HepG2 (cell line): Measurements from ENCODE around the gene MSI2. TPM values are rescaled to one million over a fixed set of nuclear protein-coding genes. Genes with fewer than 3 reads are reported as not detected.
A peak's percentile ranks its signal among the peaks of the same experiment; 100 is the strongest.

Experiments
- CENPX ChIP-seq: sonication (generic); formaldehyde crosslinking; IDR thresholded peaks from 2 replicates; pipeline ENCODE4 v1.9.0; 2021; ENCODE audit warnings: mild to moderate bottlenecking, missing genetic modification reagents, moderate library complexity
- DMAP1 ChIP-seq: IDR thresholded peaks from 2 replicates; pipeline ENCODE4 v1.6.1; 2016
- DNMT1 ChIP-seq: sonication (generic); formaldehyde crosslinking; IDR thresholded peaks from 2 replicates; pipeline ENCODE4 v1.5.1; 2020; ENCODE audit warnings: mild to moderate bottlenecking, missing genetic modification reagents
- EHMT2 ChIP-seq: fragments of 200-600 bp; sonication (generic); IDR thresholded peaks from 2 replicates; pipeline ENCODE4 v1.7.0; 2017; ENCODE audit warnings: antibody characterized with exemption, low read depth, low read length, borderline replicate concordance
- FOXJ3 ChIP-seq: sonication (generic); formaldehyde crosslinking; IDR thresholded peaks from 2 replicates; pipeline ENCODE4 v1.4.0; 2020; ENCODE audit warnings: missing genetic modification reagents, mild to moderate bottlenecking, borderline replicate concordance
- MAFK ChIP-seq, 2 experiments: IDR thresholded peaks in 1 of 2; conservative IDR thresholded peaks in 1 of 2; 2 replicates each; pipeline ENCODE4 v1.6.1; 2011; ENCODE audit warnings: improper control_type of control experiment in 2 of 2, low read length in 2 of 2
- MTA1 ChIP-seq: sonication (generic); formaldehyde crosslinking; IDR thresholded peaks from 2 replicates; pipeline ENCODE4 v1.4.0; 2020; ENCODE audit warnings: missing genetic modification reagents, mild to moderate bottlenecking, borderline replicate concordance
- PHF5A ChIP-seq: IDR thresholded peaks from one replicate; pipeline ENCODE4 v1.6.1; 2018; ENCODE audit warnings: low read depth, missing genetic modification reagents; ENCODE audit not compliant: unreplicated experiment
- PLRG1 ChIP-seq: fragments of 450-650 bp; conservative IDR thresholded peaks from 2 replicates; pipeline ENCODE4 v1.6.1; 2016
- SRF ChIP-seq: IDR thresholded peaks from 2 replicates; pipeline ENCODE4 v1.6.1; 2011; ENCODE audit warnings: mild to moderate bottlenecking, low read depth, low read length, moderate library complexity
- ZFYVE20 ChIP-seq: sonication (generic); formaldehyde crosslinking; IDR thresholded peaks from 2 replicates; pipeline ENCODE4 v1.8.0; 2023; ENCODE audit warnings: low read depth, mild to moderate bottlenecking, moderate library complexity, missing genetic modification reagents, borderline replicate concordance
- ZMAT3 ChIP-seq: sonication (generic); formaldehyde crosslinking; conservative IDR thresholded peaks from 2 replicates; pipeline ENCODE4 v1.7.0; 2021; ENCODE audit warnings: missing genetic modification reagents
- ZNF138 ChIP-seq: sonication (generic); formaldehyde crosslinking; IDR thresholded peaks from 2 replicates; pipeline ENCODE4 v1.5.0; 2020; ENCODE audit warnings: mild to moderate bottlenecking, low read depth, missing genetic modification reagents
- ZNF207 ChIP-seq: fragments of 450-650 bp; IDR thresholded peaks from 2 replicates; pipeline ENCODE4 v1.6.1; 2016; ENCODE audit warnings: antibody characterized with exemption, borderline replicate concordance
- ZNF672 ChIP-seq: sonication (generic); formaldehyde crosslinking; IDR thresholded peaks from 2 replicates; pipeline ENCODE4 v1.8.1; 2022; ENCODE audit warnings: missing genetic modification reagents
- ZNF850 ChIP-seq: sonication (generic); formaldehyde crosslinking; conservative IDR thresholded peaks from 2 replicates; pipeline ENCODE4 v1.9.0; 2021; ENCODE audit warnings: mild to moderate bottlenecking, missing genetic modification reagents
- polyA plus RNA-seq, 8 experiments: library from polyadenylated mRNA; depleted of rRNA in 3 of 8; stranded (reverse) in 7 of 8; unstranded in 1 of 8; fragments of >200 nt; fragmentation: Illumina TruSeq in 4 of 8; extraction: Trizol in 4 of 8; gene quantifications; 2 replicates each; pipeline versions ENCODE4 v1.2.1 to v1.2.3, GENCODE V29; 2011 to 2016; ENCODE audit warnings: low read depth in 4 of 8, missing spikeins in 1 of 8, mixed read lengths in 1 of 8; ENCODE audit not compliant: insufficient read depth in 1 of 8
- total RNA-seq, 5 experiments: library from RNA; depleted of rRNA; stranded (reverse); fragments of >200 nt; fragmentation: Illumina TruSeq; extraction: Trizol; gene quantifications; 2 replicates each; pipeline ENCODE4 v1.2.3, GENCODE V29; 2016; ENCODE audit warnings: low read depth in 1 of 5
- TF ChIP-seq, protein P1 (sequence below): sonication (generic); formaldehyde crosslinking; conservative IDR thresholded peaks from 2 replicates; pipeline ENCODE4 v1.4.0; 2020; ENCODE audit warnings: mild to moderate bottlenecking, missing genetic modification reagents, moderate library complexity
- TF ChIP-seq, protein P2 (sequence below): sonication (generic); formaldehyde crosslinking; IDR thresholded peaks from 2 replicates; pipeline ENCODE4 v1.5.0; 2020; ENCODE audit warnings: missing genetic modification reagents
- TF ChIP-seq, protein P3 (sequence below): sonication (generic); formaldehyde crosslinking; IDR thresholded peaks from 2 replicates; pipeline ENCODE4 v1.8.0; 2022; ENCODE audit warnings: missing genetic modification reagents, mild to moderate bottlenecking, borderline replicate concordance
- TF ChIP-seq, protein P4 (sequence below): sonication (generic); formaldehyde crosslinking; IDR thresholded peaks from 2 replicates; pipeline ENCODE4 v1.5.1; 2020; ENCODE audit warnings: mild to moderate bottlenecking, missing genetic modification reagents, moderate library complexity

MSI2 gene
- total and polyA plus RNA-seq, 2 of the 13 experiments (the other 11 are each of a cell fraction or from before 2014, with no cell fraction given) = 77.5 to 78.4 TPM

DNA sequence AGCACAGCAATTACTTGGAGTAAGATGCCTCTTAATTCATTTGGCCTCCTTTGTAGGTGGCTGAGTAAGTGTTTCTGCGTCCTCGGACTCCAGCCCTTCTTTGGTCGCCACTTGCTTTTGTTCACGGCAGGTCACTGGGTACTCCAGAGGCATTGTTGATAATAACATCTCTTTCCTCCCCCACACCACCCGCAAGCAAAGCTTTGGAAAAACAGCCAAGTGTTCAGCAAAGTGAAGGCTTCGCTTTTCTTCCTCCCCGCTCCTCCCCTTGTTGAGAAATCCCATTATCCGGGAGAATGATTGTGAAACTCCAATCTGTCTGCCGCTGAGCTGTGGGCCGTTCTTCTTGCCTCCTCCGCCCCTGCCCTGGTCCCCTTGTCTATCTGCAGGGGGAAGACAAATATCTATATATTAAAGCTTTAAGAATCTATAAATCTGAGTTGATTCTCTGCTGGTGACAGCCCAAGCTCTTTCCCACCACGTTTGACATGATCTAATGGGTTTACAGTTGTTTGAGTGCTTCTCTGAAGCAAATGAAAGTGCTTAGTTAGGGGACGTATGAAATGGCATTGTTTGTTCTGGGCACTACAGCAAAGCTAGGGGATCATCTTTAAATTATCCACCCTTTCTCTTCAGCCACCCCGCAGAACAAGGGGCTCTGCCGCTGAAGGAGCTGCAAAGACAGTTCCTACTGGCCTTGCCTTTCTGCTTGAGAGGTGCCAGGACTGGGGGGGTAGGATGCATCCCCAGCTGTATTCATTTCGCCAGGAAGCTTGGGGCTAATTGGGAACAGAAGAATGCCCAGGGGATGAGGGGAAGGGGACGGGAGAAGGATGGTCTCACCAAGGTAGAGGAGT, 321.7 kb downstream of the MSI2 start (continued):
- TF ChIP-seq, protein P1, sequence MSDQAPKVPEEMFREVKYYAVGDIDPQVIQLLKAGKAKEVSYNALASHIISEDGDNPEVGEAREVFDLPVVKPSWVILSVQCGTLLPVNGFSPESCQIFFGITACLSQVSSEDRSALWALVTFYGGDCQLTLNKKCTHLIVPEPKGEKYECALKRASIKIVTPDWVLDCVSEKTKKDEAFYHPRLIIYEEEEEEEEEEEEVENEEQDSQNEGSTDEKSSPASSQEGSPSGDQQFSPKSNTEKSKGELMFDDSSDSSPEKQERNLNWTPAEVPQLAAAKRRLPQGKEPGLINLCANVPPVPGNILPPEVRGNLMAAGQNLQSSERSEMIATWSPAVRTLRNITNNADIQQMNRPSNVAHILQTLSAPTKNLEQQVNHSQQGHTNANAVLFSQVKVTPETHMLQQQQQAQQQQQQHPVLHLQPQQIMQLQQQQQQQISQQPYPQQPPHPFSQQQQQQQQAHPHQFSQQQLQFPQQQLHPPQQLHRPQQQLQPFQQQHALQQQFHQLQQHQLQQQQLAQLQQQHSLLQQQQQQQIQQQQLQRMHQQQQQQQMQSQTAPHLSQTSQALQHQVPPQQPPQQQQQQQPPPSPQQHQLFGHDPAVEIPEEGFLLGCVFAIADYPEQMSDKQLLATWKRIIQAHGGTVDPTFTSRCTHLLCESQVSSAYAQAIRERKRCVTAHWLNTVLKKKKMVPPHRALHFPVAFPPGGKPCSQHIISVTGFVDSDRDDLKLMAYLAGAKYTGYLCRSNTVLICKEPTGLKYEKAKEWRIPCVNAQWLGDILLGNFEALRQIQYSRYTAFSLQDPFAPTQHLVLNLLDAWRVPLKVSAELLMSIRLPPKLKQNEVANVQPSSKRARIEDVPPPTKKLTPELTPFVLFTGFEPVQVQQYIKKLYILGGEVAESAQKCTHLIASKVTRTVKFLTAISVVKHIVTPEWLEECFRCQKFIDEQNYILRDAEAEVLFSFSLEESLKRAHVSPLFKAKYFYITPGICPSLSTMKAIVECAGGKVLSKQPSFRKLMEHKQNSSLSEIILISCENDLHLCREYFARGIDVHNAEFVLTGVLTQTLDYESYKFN = peak; percentile 86
- no peak for TF ChIP-seq ZNF850
- TF ChIP-seq MTA1 = peak; percentile 63; the same call in 1 of the 2 replicates
- TF ChIP-seq MAFK (conservative IDR thresholded peaks at IDR 0.05 in 1 of 2, IDR thresholded peaks at IDR 0.05 in 1 of 2; ENCODE audit: low read length in 2 of 2) = no peak
- TF ChIP-seq DMAP1 = peak; percentile 68; the same call in 1 of the 2 replicates
- TF ChIP-seq, protein P2, sequence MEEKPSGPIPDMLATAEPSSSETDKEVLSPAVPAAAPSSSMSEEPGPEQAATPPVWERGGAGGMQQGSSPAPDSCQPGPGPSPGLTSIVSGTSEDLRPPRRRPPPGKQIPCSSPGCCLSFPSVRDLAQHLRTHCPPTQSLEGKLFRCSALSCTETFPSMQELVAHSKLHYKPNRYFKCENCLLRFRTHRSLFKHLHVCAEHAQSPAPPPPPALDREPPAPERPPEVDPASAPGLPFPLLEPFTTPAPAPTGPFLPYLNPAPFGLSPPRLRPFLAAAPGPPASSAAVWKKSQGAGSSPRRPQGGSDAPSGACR (CRISPR knock-in tag) = 0 out of 2 replicates have a peak, but pooled peaks have one; percentile 38
- TF ChIP-seq CENPX = no peak
- TF ChIP-seq, protein P3, sequence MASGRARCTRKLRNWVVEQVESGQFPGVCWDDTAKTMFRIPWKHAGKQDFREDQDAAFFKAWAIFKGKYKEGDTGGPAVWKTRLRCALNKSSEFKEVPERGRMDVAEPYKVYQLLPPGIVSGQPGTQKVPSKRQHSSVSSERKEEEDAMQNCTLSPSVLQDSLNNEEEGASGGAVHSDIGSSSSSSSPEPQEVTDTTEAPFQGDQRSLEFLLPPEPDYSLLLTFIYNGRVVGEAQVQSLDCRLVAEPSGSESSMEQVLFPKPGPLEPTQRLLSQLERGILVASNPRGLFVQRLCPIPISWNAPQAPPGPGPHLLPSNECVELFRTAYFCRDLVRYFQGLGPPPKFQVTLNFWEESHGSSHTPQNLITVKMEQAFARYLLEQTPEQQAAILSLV (CRISPR knock-in tag) = no peak; the same call in 1 of the 2 replicates
- TF ChIP-seq SRF = no peak
- no peak; the same call in 1 of the 2 replicates for TF ChIP-seq EHMT2
- TF ChIP-seq PHF5A (CRISPR knock-in tag) = no peak
- TF ChIP-seq PLRG1 = no peak
- TF ChIP-seq, protein P4, sequence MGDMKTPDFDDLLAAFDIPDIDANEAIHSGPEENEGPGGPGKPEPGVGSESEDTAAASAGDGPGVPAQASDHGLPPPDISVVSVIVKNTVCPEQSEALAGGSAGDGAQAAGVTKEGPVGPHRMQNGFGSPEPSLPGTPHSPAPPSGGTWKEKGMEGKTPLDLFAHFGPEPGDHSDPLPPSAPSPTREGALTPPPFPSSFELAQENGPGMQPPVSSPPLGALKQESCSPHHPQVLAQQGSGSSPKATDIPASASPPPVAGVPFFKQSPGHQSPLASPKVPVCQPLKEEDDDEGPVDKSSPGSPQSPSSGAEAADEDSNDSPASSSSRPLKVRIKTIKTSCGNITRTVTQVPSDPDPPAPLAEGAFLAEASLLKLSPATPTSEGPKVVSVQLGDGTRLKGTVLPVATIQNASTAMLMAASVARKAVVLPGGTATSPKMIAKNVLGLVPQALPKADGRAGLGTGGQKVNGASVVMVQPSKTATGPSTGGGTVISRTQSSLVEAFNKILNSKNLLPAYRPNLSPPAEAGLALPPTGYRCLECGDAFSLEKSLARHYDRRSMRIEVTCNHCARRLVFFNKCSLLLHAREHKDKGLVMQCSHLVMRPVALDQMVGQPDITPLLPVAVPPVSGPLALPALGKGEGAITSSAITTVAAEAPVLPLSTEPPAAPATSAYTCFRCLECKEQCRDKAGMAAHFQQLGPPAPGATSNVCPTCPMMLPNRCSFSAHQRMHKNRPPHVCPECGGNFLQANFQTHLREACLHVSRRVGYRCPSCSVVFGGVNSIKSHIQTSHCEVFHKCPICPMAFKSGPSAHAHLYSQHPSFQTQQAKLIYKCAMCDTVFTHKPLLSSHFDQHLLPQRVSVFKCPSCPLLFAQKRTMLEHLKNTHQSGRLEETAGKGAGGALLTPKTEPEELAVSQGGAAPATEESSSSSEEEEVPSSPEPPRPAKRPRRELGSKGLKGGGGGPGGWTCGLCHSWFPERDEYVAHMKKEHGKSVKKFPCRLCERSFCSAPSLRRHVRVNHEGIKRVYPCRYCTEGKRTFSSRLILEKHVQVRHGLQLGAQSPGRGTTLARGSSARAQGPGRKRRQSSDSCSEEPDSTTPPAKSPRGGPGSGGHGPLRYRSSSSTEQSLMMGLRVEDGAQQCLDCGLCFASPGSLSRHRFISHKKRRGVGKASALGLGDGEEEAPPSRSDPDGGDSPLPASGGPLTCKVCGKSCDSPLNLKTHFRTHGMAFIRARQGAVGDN (CRISPR knock-in tag) = no peak; the same call in 1 of the 2 replicates
- TF ChIP-seq ZNF207 = no peak
- peak; percentile 37; the same call in 1 of the 2 replicates for TF ChIP-seq FOXJ3 (CRISPR knock-in tag)
- TF ChIP-seq DNMT1 (CRISPR knock-in tag) = no peak
- TF ChIP-seq ZNF138 = no peak
- TF ChIP-seq ZMAT3 = no peak
- TF ChIP-seq ZFYVE20 (CRISPR knock-in tag) = no peak
- no peak for TF ChIP-seq ZNF672 (CRISPR knock-in tag)
